OCI-LY1 (cell line): ENCODE results near the gene S1PR4.

Experiments used
- CTCF ChIP-seq: fragments of 200-600 bp; sonication (generic), shearing (Covaris generic); IDR thresholded peaks from 2 replicates; pipeline ENCODE4 v1.5.1; 2017; ENCODE audit warnings: mild to moderate bottlenecking, antibody characterized with exemption, low read length, moderate library complexity, mixed read lengths
- EZH2 ChIP-seq: fragments of 200-600 bp; sonication (generic), shearing (Covaris generic); IDR thresholded peaks from 2 replicates; pipeline ENCODE4 v1.8.0; 2017; ENCODE audit warnings: borderline replicate concordance, mixed run types, mild to moderate bottlenecking, antibody characterized with exemption, low read length, moderate library complexity, mixed read lengths

GRCh38 chr19:3137119-3137518 is 41.5 kb upstream of the S1PR4 start:
- TF ChIP-seq CTCF, result no peak
- TF ChIP-seq EZH2, result no peak
